IPS-15b (cell line): ENCODE measurements around the gene AP1B1.
"Not testable (repeated sequence)": the region's sequence is repeated elsewhere in the genome, so short reads cannot be mapped to it uniquely, and the experiment has no call there.

Experiments used
- H3K27me3 ChIP-seq: one replicate; pipeline ENCODE4 v1.6.1; 2013; ENCODE audit warnings: low read length; ENCODE audit not compliant: control insufficient read depth, insufficient read depth
- H3K36me3 ChIP-seq: one replicate; pipeline ENCODE4 v1.6.1; 2013; ENCODE audit warnings: low read length; ENCODE audit not compliant: control insufficient read depth, insufficient read depth
- H3K4me1 ChIP-seq: one replicate; pipeline ENCODE4 v1.6.1; 2013; ENCODE audit warnings: mild to moderate bottlenecking, low read length; ENCODE audit not compliant: control insufficient read depth, insufficient read depth
- H3K4me3 ChIP-seq: one replicate; pipeline ENCODE4 v1.5.1; 2013; ENCODE audit warnings: low read depth, low read length
- H3K9ac ChIP-seq: one replicate; pipeline ENCODE4 v1.6.1; 2013; ENCODE audit warnings: low read depth, mild to moderate bottlenecking, low read length
- H3K9me3 ChIP-seq: one replicate; pipeline ENCODE4 v1.6.1; 2013; ENCODE audit warnings: mild to moderate bottlenecking, low read length; ENCODE audit not compliant: control insufficient read depth, insufficient read depth

Gene AP1B1

DNA sequence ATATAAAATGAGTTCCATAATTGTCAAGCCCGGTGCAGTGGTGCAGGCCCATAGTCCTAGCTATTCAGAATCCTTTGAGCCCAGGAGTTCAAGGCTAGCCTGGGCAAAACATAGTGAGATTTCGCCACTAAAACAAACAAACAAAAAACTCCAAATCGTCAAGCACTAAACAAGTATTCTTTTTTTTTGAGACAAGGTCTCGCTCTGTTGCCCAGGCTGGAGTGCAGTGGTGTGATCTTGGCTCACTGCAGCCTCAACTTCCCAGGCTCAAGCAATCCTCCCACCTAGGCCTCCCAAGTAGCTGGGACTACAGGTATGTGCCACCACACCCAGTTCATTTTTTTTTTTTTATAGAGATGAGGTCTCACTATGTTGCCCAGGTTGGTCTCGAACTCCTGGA lies 43.5 kb downstream of the AP1B1 start:
- H3K9me3 ChIP-seq, H3K27me3 ChIP-seq, H3K4me3 ChIP-seq, H3K4me1 ChIP-seq, H3K9ac ChIP-seq: not testable (repeated sequence)
- peaks cover 63% of the 10 kb centered on the region for H3K36me3 ChIP-seq

- no peaks in the 10 kb centered on the region for H3K4me1 ChIP-seq
- H3K9ac ChIP-seq: no peak overlapping the region
- no peak overlapping the region for H3K4me3 ChIP-seq
- no peaks in the 10 kb centered on the region for H3K27me3 ChIP-seq
- H3K9me3 ChIP-seq: no peaks in the 10 kb centered on the region
- peaks cover 63% of the 10 kb centered on the region for H3K36me3 ChIP-seq
These were observed 44.2 kb downstream of the AP1B1 start for GRCh38 chr22:29344137-29344536.

- Histone ChIP-seq H3K4me3 (no peak overlapping the region), H3K4me1 (no peaks in the 10 kb centered on the region), H3K9me3 (no peaks in the 10 kb centered on the region), H3K9ac (no peak overlapping the region), H3K36me3 (peaks cover 66% of the 10 kb centered on the region), H3K27me3 (no peaks in the 10 kb centered on the region)
These were observed 45.0 kb downstream of the AP1B1 start for GRCh38 chr22:29343313-29343805.

- Histone ChIP-seq H3K4me1 (no peaks in the 10 kb centered on the region), H3K4me3 (no peak overlapping the region), H3K36me3 (peaks cover 61% of the 10 kb centered on the region), H3K9me3 (no peaks in the 10 kb centered on the region), H3K27me3 (no peaks in the 10 kb centered on the region), H3K9ac (no peak overlapping the region)
These were observed 45.6 kb downstream of the AP1B1 start for GRCh38 chr22:29342577-29343312.

- no peaks in the 10 kb centered on the region for H3K4me1 ChIP-seq
These were observed 46.2 kb downstream of the AP1B1 start for GRCh38 chr22:29342177-29342576.

GRCh38 chr22:29341849-29342127 lies 46.6 kb downstream of the AP1B1 start:
- Histone ChIP-seq H3K4me3 (no peak overlapping the region), H3K27me3 (no peaks in the 10 kb centered on the region), H3K4me1 (no peaks in the 10 kb centered on the region), H3K9ac (no peak overlapping the region), H3K9me3 (no peaks in the 10 kb centered on the region), H3K36me3 (peaks cover 67% of the 10 kb centered on the region)

More at GRCh38 chr22:29342177-29342576, 46.2 kb downstream of the AP1B1 start:
- Histone ChIP-seq H3K4me3 (no peak overlapping the region), H3K27me3 (no peaks in the 10 kb centered on the region), H3K9ac (no peak overlapping the region), H3K9me3 (no peaks in the 10 kb centered on the region), H3K36me3 (peaks cover 66% of the 10 kb centered on the region)

DNA sequence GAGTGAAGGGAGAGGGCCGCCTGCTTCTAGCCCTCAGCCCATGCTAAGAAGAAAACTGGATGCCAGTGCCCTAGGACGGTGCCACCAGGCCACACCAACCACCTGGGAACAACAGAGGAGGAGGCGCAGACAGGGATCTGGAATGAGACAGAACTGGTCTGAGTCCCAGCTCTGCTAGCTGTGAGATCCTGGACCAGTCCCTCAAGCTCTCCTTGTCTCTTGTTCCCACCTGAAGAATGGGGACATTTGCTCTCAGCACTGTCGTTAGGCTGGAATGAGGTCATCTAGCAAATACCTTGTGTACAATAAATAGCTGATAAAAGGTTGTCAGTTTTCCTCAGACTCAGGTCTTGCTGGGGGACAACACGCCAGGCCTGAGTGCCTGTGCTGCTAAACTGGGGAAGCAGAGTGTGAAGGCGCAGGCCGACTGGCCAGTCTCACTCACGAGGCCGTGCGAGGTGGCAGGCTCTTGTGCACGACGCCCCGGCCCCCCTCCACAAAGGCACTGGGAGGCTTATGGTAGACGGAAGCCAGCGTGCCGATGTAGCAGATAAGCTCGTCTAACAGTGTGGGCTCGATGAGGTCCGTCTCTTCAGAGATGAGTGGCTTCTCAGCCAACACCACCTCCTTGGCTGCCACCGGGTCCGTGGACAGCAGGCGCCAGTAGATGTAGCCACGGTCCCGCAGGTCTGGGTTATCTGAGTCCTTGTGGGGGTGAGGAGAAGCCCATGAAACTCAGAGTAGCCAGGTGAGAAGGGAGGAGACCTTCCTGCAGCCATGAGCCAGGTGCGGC lies 47.1 kb downstream of the AP1B1 start:
- Histone ChIP-seq H3K4me3 (no peak overlapping the region), H3K9me3 (no peaks in the 10 kb centered on the region), H3K36me3 (peaks cover 64% of the 10 kb centered on the region), H3K9ac (no peak overlapping the region), H3K4me1 (no peaks in the 10 kb centered on the region), H3K27me3 (no peaks in the 10 kb centered on the region)

DNA sequence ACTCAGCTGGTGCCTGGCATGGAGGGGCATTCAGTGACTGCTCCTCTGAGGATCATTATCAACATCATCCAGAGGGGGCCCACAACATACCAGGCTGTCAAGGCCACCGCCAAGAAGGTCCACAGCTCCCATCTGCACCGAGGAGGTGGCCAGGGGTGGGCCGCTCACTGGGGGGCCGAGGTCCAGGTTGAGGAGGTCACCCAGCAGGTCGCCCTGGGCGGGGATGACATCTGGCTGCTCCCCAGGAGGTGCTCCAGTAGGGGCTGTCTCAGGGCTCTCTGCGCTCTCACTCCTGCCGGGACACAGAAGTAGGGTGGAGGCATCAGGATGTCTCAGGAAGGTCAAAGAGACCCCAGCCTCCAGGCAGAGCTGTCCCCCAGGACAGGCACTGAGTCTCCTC lies 47.8 kb downstream of the AP1B1 start:
- no peak overlapping the region for H3K4me3 ChIP-seq
- no peak overlapping the region for H3K9ac ChIP-seq
- no peaks in the 10 kb centered on the region for H3K4me1 ChIP-seq
- no peaks in the 10 kb centered on the region for H3K27me3 ChIP-seq
- peaks cover 66% of the 10 kb centered on the region for H3K36me3 ChIP-seq
- H3K9me3 ChIP-seq: no peaks in the 10 kb centered on the region

- H3K9me3 ChIP-seq: no peaks in the 10 kb centered on the region
- H3K27me3 ChIP-seq: no peaks in the 10 kb centered on the region
- H3K36me3 ChIP-seq: peaks cover 69% of the 10 kb centered on the region
- no peaks in the 10 kb centered on the region for H3K4me1 ChIP-seq
- no peak overlapping the region for H3K4me3 ChIP-seq
- H3K9ac ChIP-seq: no peak overlapping the region
These were observed 48.8 kb downstream of the AP1B1 start for GRCh38 chr22:29339381-29340235.

DNA sequence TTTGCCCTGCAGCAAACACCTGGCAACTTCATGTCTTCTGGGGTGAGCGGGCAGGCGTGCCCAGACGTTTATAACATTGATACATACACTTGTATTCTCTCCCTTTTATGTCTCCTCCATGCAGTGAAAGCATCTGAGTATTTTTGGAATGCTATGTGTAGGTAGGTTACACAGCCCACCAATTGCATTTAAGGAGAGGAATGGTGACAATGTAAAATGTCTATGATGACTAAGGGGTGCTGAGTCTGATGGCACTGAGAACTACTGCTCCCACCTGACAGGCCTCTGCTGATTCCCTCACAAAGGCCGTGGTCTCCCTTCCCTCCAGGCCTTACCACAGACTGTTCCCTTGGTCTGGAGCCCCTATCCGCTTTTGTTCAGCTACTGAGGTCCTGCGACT lies 50.0 kb downstream of the AP1B1 start:
- Histone ChIP-seq H3K4me3 (no peak overlapping the region), H3K9ac (no peak overlapping the region), H3K36me3 (peaks cover 69% of the 10 kb centered on the region), H3K9me3 (no peaks in the 10 kb centered on the region), H3K27me3 (no peaks in the 10 kb centered on the region), H3K4me1 (no peaks in the 10 kb centered on the region)

GRCh38 chr22:29337631-29338284 lies 50.6 kb downstream of the AP1B1 start:
- H3K27me3 ChIP-seq: no peaks in the 10 kb centered on the region
- no peaks in the 10 kb centered on the region for H3K9me3 ChIP-seq
- peaks cover 69% of the 10 kb centered on the region for H3K36me3 ChIP-seq
- no peak overlapping the region for H3K9ac ChIP-seq
- H3K4me1 ChIP-seq: no peaks in the 10 kb centered on the region
- H3K4me3 ChIP-seq: no peak overlapping the region
